Fibroblast of villous mesenchyme (primary cell): ENCODE measurements around the gene HSPE1. TPM values are rescaled to one million over a fixed set of nuclear protein-coding genes. Genes with fewer than 3 reads are reported as not detected.

Source experiments
- DNase-seq: peaks from one replicate; pipeline ENCODE4 v3.0.0-alpha.2; 2010; ENCODE audit warnings: low read depth
- H3K4me3 ChIP-seq: 2 replicates; pipeline ENCODE4 v1.5.1; 2011; ENCODE audit warnings: low read depth, mild to moderate bottlenecking, low read length
- CTCF ChIP-seq: IDR thresholded peaks from 2 replicates; pipeline ENCODE4 v1.5.1; 2012; ENCODE audit warnings: low read depth, mild to moderate bottlenecking, low read length; ENCODE audit not compliant: insufficient read depth
- total RNA-seq: library from RNA; depleted of rRNA; stranded (reverse); fragments of >200 nt; gene quantifications from 2 replicates; pipeline ENCODE4 v1.2.3, GENCODE V29; 2012

Gene HSPE1
- total RNA-seq, 1 donor: 58.3 TPM

- H3K4me3 ChIP-seq: no peak overlapping the region
- no peak for DNase-seq
- no peak for TF ChIP-seq CTCF
Measured at GRCh38 chr2:197504512-197504911, 4.3 kb downstream of the HSPE1 start.

GRCh38 chr2:197506658-197507057 lies 6.5 kb downstream of the HSPE1 start:
- H3K4me3 ChIP-seq: no peak overlapping the region
- DNase-seq: no peak
- no peak for TF ChIP-seq CTCF

GRCh38 chr2:197513915-197514314 lies 13.7 kb downstream of the HSPE1 start:
- H3K4me3 ChIP-seq: no peak overlapping the region
- DNase-seq: no peak
- no peak for TF ChIP-seq CTCF

GRCh38 chr2:197514754-197515153 lies 14.6 kb downstream of the HSPE1 start:
- no peak for DNase-seq
- TF ChIP-seq CTCF: no peak
- H3K4me3 ChIP-seq: peak overlapping the region; percentile 95

GRCh38 chr2:197515315-197515738 lies 15.1 kb downstream of the HSPE1 start:
- TF ChIP-seq CTCF: no peak
- peak overlapping the region; percentile 95 for H3K4me3 ChIP-seq
- peak; percentile 47 for DNase-seq

- peak; percentile 95 for DNase-seq
- TF ChIP-seq CTCF: no peak
- H3K4me3 ChIP-seq: peak within 1 kb of the TSS; percentile 95
Measured at GRCh38 chr2:197515739-197516392, 15.7 kb downstream of the HSPE1 start, which contains the start of gene MOB4. MOB4 (plus strand) TSS chr2:197516066; CDS start chr2:197516087, 21 bp downstream.

- no peak for TF ChIP-seq CTCF
- peak overlapping the region; percentile 95 for H3K4me3 ChIP-seq
- DNase-seq: peak; percentile 44
Measured at GRCh38 chr2:197516393-197516761, 16.2 kb downstream of the HSPE1 start.
